T-helper 1 cell (primary cell): ENCODE results near the gene P3H4.
"Not testable (repeated sequence)": the region's sequence is repeated elsewhere in the genome, so short reads cannot be mapped to it uniquely, and the experiment has no call there.

ENCODE experiments used
- DNase-seq, 5 donors: peaks; one replicate each; pipeline ENCODE4 v3.0.0-alpha.2; 2012 to 2020
- total RNA-seq, 4 donors: gene quantifications; one replicate each; lab custom pipeline; 2026; lab: John Stamatoyannopoulos, UW

The P3H4 gene, protein sequence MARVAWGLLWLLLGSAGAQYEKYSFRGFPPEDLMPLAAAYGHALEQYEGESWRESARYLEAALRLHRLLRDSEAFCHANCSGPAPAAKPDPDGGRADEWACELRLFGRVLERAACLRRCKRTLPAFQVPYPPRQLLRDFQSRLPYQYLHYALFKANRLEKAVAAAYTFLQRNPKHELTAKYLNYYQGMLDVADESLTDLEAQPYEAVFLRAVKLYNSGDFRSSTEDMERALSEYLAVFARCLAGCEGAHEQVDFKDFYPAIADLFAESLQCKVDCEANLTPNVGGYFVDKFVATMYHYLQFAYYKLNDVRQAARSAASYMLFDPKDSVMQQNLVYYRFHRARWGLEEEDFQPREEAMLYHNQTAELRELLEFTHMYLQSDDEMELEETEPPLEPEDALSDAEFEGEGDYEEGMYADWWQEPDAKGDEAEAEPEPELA
- 1.7 to 4.9 (median 4.0) reads per million in 4 donors for total RNA-seq

DNA sequence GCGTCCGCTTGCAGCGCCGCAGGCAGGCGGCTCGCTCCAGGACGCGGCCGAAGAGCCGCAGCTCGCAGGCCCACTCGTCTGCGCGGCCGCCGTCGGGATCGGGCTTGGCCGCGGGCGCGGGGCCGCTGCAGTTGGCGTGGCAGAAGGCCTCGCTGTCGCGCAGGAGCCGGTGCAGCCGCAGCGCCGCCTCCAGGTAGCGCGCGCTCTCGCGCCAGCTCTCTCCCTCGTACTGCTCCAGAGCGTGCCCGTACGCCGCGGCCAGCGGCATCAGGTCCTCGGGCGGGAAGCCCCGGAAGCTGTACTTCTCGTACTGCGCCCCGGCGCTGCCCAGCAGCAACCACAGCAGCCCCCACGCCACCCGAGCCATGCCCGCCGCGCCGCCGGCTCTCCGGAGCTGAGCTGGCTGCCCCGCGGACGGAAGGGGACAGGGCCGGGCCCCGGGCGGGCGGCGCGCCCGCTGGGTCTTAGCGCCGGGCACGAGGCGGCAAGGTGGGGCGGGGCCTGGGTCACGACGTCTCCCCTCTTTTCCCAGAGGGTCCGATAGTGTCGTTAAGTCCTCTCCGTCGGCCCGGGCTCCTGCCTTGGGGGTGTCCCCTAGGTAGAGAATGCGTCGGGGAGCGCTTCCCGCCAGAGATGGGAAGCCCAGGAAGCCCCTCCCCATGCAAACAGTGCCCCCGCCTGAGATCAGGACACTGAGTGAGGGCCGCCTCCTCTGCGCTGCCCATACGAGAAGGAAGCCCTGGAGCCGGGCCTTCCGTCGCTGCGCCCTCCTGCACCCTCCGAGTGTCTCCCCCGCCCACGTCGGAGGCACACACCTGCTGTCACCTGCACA is at the start of gene P3H4:
P3H4 (minus strand) TSS at position 401 of the 832 bp plus-strand sequence; CDS start at position 367, 34 bp downstream.
- DNase-seq: peak; percentile 40 to 78 (median 66)

DNA sequence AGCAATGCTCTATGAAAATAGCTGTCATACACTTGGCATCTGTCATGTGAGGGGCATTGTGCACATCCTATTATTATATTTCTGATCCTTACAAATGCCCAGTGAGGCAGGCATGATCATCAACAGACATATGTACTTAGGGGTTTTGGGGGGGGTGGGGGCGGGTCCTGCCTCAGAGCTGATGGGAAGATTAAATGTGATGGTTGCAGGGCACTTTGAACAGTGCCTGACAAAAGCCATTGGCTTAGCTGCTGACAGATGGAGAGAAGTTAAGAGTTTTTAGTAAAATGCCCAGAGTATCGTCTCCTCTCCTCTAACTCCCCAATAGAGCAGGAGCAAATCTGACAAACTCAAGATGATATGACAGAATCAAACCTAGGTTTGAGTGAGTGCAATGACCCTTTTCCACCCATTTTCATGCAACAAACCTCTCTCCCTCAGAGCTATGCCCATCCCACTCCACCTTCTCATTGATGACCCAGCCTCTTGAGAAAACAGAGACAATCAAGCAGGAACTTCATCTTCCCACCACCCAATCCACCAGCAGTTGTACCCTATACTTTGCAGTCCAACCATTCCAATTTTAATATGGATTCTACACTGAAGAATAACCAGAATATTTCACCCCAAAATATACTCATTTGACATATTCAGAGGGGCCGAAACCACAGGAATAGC is 48.6 kb upstream of the P3H4 start:
- no peak for DNase-seq

DNA sequence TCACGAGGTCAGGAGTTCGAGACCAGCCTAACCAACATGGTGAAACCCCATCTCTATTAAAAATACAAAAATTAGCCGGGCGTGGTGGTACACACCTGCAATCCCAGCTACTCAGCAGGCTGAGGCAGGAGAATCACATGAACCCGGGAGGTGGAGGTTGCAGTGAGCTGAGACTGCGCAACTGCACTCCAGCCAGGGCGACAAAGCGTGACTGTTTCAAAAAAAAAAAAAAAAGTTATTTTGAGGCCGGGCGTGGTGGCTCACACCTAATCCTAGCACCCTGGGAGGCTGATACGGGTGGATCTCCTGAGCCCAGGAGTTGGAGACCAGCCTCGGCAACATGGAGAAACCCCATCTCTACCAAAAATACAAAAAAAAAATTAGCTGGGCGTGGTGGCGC is 39.6 kb upstream of the P3H4 start:
- DNase-seq: not testable (repeated sequence)

DNA sequence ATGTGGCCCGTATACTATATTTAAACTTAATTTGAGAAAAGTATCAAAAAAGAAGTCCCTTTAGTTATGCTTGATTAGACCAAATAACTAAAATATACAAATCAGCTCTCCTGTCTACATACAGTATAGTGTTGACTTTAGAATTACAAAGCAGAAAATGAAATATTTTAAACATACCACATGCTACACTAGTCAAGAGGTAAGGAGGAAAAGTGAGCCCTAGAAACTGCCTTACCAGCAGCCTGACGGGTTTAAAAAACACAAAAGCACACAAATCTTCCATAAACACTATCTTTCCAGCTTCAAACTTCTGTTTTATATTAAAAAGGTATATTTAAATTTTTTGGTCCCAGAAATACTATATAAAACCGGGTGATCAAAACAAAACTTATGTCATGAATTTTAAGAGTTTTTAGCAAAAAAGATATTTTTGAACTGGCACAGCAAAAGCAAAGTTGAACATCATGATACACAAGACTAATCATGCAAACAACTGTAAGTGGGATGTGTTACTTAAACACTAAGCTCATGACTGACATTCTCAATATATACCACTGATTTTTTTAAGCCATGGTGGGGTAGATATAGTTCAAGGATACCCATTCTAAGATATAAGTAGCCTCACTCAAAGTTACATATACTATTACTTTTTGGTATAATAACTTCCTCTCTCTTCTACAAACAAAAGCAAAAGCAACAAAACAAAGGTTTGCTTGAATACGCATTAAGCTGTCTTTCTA is 37.7 kb upstream of the P3H4 start:
- no peak for DNase-seq

DNA sequence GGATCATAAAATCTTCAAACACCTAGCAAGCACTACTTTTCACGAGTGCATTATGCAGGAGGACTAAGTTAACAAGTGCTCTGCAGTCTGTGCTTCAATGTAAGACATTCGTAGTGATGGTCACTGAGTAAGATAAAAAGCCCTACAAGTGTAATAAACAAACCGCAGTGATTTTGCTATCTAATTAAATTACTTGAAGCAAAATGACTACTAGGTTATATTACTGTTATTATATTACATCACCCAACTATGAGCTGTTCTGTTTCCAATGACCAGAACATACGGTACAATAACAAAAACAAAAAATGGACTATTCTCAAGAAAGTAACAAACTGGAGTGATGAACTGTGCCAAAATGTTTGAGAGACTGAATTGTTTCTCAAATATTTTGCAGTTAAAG is 37.0 kb upstream of the P3H4 start:
- DNase-seq: no peak

DNA sequence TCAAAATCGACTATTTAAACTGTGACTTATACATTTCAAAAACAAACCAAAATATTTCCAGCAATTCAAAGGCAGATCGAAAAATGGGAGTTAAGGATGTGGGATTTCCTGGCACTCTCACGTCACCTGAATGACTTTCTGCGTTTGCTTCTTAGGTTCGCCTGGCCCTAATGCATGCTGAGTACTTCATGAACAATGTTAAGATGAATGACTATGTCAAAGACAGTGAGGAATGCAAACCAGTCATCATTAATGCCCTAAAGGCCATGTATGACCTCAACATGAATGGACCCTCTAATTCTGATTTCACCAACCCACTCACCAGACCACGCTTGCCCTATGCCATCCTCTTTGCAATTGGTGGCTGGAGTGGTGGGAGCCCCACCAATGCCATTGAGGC is 33.2 kb upstream of the P3H4 start:
- DNase-seq: no peak

DNA sequence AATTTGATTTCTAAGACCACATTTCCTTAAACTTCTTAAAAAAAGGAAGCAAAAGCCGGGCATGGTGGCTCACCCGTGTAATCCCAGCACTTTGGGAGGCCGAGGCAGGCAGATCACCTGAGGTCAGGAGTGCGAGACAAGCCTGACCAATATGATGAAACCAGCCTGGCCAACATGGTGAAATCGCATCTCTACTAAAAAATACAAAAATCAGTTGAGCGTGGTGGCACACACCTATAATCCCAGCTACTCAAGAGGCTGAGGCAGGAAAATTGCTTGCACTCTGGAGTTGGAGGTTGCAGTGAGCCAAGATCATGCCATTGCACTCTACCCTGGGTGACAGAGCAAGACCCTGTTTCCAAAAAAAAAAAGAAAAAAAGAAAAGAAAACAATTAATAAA is 29.0 kb upstream of the P3H4 start:
- DNase-seq: not testable (repeated sequence)

DNA sequence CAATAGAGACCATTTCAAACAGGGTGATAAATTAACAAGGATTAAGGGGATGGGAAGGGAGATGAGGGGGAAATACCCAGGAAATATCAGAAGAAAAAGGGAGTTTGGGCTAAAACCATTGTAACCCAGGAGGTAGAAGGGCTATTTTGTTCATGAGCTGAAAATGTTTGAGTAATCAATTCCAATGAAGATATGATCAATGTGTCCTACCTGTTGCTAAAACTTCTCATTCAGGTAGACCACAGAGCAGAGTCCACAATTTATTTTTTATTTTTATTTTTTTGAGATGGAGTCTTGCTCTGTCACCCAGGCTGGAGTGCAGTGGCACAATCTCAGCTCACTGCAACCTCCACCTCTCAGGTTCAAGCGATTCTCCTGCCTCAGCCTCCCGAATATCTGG is 27.7 kb upstream of the P3H4 start:
- DNase-seq: not testable (repeated sequence)

DNA sequence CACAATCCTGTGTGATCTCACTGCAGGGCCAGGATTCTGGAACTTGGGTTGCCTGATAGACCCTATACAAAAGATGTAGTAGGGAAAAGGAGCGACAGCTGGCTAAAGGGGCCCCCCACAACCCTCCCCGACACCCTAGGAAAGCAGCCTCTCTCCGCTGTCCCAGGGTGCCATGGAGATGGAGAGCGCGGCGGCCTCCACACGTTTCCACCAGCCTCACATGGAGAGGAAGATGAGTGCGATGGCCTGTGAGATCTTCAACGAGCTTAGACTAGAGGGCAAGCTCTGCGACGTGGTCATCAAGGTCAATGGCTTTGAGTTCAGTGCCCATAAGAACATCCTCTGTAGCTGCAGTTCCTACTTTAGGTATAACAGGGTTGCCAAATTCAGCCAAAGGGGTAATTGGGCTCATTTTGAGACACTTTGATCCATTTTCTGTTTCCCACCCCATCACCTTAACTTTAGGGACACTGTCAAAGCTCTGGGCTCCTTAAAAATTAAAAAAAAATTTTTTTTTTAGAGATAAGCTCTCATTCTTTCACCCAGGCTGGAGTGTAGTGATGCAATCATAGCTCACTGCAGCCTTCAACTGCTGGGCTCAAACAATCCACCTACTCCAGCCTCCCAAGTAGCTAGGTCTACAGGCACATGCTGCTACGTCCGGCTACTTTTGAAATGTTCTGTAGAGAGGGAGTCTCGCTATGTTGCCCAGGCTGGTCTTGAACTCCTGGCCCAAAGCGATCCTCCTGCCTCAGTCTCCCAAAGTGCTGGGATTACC is 26.2 kb upstream of the P3H4 start, which contains the start of gene KLHL10:
KLHL10 (plus strand) TSS at position 65 of the 778 bp plus-strand sequence; CDS start at position 173, 108 bp downstream.
- no peak for DNase-seq

DNA sequence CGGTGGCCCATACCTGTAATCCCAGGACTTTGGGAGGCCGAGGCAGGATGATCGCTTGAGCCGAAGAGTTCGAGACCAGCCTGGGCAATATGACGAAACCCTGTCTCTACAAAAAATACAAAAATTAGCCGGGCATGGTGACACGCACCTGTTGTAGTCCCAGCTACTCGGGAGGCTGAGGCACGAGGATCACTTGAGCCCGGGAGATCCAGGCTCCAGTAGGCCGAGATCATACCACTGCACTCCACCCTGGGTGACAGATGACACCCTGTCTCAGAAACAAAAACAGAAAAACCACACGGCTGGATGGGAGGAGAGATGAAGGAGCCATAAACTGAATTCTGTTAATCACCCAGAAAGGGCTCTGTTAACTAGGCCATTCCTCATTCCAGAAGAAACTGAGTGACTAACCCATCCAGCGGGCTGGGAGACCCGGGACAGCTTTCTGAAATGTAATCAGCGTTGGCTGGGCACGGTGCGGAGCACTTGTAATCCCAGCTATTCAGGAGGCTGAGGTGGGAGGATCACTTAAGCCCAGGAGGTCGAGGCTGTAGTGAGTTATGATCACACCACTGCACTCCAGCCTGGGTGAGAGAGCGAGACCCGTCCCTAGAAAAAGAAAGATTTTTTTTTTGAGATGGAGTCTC is 24.9 kb upstream of the P3H4 start:
- DNase-seq: no peak

DNA sequence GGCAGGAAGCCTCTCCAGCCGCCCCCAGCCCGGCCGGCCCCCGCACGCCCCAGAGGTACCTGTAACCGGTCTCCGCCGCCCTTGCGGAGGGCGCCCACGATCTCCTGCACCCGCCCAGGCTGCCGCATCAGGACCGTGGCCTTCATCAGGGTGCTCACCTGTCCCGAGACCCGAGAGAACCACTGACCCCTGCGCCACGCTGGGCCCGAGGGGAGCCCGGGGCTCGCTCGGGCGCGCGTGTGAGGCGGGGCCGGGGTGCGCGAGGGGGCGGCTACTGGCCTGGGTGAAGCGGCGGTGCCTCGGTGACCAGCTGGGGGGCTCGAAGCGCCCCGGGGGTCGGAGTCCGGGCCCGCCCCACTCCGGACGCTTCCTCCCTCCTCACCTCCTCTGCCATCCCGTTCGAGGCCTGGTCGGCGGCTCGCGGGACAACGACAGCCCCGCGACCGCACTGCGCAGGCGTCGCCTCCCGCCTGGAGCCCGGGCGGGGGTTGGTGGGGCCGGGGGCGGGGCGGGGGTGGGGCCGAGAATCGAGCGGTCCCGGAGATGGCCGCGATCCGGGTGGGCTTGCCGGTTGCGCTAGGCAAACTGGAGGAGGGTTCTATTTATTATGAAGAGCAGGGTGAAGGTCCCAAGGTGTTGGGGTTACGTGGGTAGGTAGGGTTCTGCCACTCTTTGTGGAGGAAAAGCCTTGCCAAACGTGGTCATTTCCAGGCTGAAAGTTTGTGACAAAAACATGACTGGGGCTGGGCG is 24.2 kb upstream of the P3H4 start, which contains the start of gene NT5C3B:
NT5C3B (minus strand) TSS at position 433 of the 750 bp plus-strand sequence; CDS start at position 394, 39 bp downstream.
- DNase-seq: peak in 4 of 5 donors; percentile 34 to 63 (median 50)

DNA sequence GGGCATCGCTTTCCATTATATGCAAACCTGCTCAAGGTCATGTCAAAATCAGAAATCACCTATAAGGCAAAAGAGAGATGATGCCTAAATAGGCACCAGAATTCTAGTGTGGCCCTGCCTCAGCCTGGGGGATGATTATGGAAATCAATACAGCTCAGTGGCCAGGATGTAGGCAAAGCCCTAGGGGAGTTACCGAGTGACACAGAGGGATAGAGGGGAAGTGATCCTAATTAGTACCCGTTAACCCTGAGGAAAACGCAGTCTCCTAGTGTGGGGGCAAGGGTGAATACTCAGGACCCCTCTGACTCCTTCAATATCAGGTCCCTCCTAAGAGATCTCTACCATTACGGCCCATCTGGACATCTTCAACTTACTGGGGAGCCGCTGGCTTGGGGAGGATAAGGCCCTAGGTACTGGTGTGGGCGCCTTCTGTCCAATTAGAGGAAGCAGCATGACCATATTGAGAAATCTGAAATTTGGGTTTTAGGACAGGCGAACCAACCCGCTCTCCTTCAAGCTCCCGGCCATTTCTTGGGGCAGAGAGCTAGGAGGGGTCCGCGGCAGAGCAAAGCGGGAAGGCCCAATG is 23.6 kb upstream of the P3H4 start:
- DNase-seq: no peak

DNA sequence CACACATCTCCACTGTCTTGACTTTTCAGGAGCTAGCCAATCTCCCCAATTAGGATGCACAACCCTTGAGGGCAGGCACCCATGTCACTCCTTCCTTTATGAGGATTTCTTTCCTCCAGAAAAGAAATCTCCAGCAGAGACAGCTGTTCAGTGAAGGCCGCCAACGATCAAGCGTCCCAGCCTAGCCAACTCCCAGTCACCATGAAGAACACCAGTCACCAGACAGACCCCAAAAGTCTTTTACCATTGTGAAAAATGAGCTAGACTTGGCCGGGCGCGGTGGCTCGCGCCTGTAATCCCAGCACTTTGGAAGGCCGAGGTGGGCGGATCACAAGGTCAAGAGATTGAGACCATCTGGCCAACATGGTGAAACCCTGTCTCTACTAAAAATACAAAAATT is 18.2 kb upstream of the P3H4 start:
- not testable (repeated sequence) for DNase-seq

DNA sequence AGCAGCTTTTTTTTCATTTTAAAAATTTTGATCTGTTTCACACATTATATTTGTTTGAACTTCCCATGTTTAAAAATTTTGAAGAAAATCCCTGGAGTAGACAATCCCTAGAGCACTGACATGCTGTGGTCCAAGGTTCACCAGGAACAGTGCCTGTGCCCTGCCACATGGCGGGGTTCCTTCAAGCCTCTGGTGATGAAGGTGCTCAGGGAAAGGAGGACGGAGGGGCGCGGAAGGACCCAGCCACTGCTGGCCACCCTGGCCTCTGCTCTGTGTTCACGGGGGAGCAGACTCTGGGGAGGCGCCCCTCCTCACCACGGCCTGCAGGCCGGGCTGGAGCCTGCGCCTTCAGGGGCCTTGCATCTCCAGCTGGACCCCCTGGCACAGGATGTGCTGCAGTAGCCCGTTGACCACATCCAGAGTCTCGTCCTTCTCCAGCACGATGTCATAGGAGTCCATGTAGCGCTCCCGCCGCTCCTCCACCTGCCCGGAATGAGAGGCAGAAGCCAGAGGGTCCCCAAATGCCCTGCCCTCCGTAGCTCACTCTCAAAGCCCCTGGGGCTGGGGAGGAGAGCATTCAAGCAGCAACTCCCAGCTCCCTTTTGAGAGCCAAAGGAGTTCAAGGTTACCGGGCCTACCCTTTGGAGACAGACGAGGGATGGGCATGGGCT is 13.6 kb upstream of the P3H4 start:
- no peak for DNase-seq

DNA sequence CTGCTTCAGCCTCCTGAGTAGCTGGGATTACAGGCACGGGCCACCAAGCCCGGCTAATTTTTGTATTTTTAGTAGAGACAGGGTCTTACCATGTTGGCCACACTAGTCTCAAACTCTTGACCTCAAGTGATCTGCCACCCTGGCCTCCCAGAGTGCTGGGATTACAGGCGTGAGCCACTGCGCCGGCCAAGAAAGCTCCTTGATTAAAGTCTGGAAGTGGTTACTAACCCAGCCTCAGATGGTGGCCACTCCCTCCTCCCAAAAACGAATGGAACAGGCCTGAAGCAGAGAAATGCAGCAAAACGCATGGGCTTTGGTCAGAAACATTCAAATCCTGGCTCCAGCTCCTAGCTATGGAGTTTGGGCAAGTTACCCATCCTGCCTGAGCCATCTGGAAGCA is 12.3 kb upstream of the P3H4 start:
- DNase-seq: no peak

DNA sequence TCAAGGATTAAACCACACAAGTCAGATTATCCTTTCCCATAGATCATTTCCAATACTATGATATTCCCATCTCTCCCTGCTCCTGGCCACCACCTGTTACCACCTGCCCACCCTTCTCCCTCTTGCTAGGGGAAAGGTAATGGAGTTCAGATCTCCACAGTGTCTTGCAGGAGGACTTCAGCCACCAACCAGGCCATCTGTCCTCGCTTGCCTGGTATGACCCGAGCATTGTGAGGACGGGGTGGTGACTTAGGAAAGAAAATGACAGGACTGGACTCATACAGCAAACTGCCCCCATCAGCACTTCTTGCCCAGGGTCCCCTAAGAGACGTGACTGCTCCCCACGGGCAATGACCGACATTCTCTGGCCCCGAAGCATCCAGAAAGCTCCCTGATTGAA is 11.8 kb upstream of the P3H4 start:
- no peak for DNase-seq

DNA sequence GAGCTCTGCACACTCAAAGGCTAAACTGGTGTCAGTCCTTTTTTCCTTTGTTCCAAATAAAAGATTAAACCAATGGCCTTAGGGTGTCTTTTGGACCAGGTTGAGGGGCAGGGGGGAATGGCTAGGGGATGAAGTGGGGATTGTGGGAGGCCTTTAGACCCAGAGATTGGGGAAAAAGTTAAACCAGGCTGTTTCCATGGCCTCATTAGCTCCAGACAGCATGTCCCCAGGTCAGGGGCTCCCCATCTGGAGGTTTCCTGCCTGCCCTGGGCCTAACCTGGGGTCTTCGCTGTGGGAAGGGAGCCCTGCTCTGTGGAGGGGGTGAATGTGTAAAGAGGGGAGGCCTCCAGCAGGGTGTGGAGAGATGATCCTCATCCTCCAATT is 11.4 kb upstream of the P3H4 start:
- no peak for DNase-seq

DNA sequence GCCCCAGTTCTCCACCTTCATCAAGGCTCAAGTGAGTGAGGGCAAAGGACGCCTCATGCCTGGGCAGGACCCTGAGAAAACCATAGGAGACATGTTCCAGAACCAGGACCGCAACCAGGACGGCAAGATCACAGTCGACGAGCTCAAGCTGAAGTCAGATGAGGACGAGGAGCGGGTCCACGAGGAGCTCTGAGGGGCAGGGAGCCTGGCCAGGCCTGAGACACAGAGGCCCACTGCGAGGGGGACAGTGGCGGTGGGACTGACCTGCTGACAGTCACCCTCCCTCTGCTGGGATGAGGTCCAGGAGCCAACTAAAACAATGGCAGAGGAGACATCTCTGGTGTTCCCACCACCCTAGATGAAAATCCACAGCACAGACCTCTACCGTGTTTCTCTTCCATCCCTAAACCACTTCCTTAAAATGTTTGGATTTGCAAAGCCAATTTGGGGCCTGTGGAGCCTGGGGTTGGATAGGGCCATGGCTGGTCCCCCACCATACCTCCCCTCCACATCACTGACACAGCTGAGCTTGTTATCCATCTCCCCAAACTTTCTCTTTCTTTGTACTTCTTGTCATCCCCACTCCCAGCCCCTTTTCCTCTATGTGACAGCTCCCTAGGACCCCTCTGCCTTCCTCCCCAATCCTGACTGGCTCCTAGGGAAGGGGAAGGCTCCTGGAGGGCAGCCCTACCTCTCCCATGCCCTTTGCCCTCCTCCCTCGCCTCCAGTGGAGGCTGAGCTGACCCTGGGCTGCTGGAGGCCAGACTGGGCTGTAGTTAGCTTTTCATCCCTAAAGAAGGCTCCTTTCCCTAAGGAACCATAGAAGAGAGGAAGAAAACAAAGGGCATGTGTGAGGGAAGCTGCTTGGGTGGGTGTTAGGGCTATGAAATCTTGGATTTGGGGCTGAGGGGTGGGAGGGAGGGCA is 10.7 kb upstream of the P3H4 start:
- DNase-seq: no peak
